H1 (cell line): ENCODE results near the gene STAT3. TPM values are rescaled to one million over a fixed set of nuclear protein-coding genes. Genes with fewer than 3 reads are reported as not detected.

Source experiments
- CBX8 ChIP-seq: fragments of 300-800, 300-1000 bp; sonication (generic); IDR thresholded peaks from 2 replicates; pipeline ENCODE4 v1.7.1; 2016; ENCODE audit warnings: low read depth, low read length, borderline replicate concordance
- CTCF ChIP-seq, 3 experiments: IDR thresholded peaks; 1 replicate in 2 of 3; 2 replicates in 1 of 3; pipeline versions ENCODE4 v1.5.1 to v1.6.1; 2011; ENCODE audit warnings: low read length in 3 of 3, mild to moderate bottlenecking in 3 of 3, inconsistent platforms in 2 of 3, low read depth in 1 of 3, moderate library complexity in 1 of 3; ENCODE audit not compliant: insufficient read depth in 1 of 3; ENCODE audit errors: control extremely low read depth in 1 of 3
- RXRA ChIP-seq: IDR thresholded peaks from 2 replicates; pipeline ENCODE4 v1.6.1; 2011; ENCODE audit warnings: low read depth, mild to moderate bottlenecking, low read length, moderate library complexity; ENCODE audit not compliant: insufficient read depth
- SAP30 ChIP-seq: fragments of 300-600 bp; sonication (generic); IDR thresholded peaks from 2 replicates; pipeline ENCODE4 v1.7.1; 2012; ENCODE audit warnings: low read length, moderate library complexity, mild to moderate bottlenecking, inconsistent platforms; ENCODE audit not compliant: insufficient read depth, insufficient replicate concordance
- polyA plus RNA-seq, 7 experiments: library from polyadenylated mRNA; depleted of rRNA in 3 of 7; stranded (reverse) in 5 of 7; unstranded in 2 of 7; fragments of >200 nt in 5 of 7; fragments of 200-250 nt in 2 of 7; gene quantifications; 1 replicate in 5 of 7; 2 replicates in 1 of 7; 4 replicates in 1 of 7; pipeline versions ENCODE4 v1.2.1 to v1.2.3, GENCODE V29; 2011 to 2013; ENCODE audit warnings: missing spikeins in 2 of 7, mixed read lengths in 2 of 7
- total RNA-seq: library from RNA; stranded (reverse); fragmentation: NEBNext Ultra II Directional; extraction: Animal tissue kit (Norgen Biotek cat#: 25700); gene quantifications from 2 replicates; pipeline ENCODE4 v1.2.1, GENCODE V29; 2021

STAT3 gene
- total and polyA plus RNA-seq, 2 of the 8 experiments (the other 6 are each of a cell fraction or from before 2014, with no cell fraction given): 38.4 to 94.1 TPM

DNA sequence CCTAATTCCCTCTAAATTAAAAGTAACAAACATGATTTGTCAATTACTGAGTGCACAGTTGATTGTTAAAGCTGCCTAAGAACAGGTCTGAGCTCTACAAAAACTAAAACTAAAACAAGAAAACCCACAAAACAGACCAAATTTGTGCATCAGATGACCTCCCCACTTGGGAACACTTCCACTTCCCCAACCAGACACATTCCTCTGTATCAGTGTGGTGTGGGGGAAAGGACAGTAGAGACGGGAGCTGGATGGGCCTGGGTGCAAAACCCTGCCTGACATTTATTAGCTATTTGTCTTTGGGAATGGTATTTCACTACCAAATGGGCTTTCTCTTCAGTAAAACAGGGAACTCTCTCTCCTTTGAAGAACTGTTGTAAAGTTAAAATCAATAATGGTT lies 29.8 kb downstream of the STAT3 start (continued):
- TF ChIP-seq CTCF (IDR thresholded peaks at IDR 0.05; ENCODE audit: control extremely low read depth in 1 of 3, insufficient read depth in 1 of 3, low read depth in 1 of 3, low read length in 3 of 3) (no peak), CBX8 (no peak), RXRA (no peak), SAP30 (no peak)
